Fibroblast of the conjunctiva (primary cell): ENCODE data around the gene POGK.

Source experiments
- DNase-seq: peaks from one replicate; pipeline ENCODE4 v3.0.0-alpha.2; 2010; ENCODE audit warnings: low read depth

Gene POGK

GRCh38 chr1:166902279-166902678 lies 63.0 kb downstream of the POGK start:
- DNase-seq = no peak

- DNase-seq = no peak
Observed at GRCh38 chr1:166903232-166903631, 64.0 kb downstream of the POGK start.

GRCh38 chr1:166905136-166905535 lies 65.9 kb downstream of the POGK start:
- no peak for DNase-seq

- DNase-seq = no peak
Observed at GRCh38 chr1:166905900-166906299, 66.6 kb downstream of the POGK start.
